HuH-7 (cell line): ENCODE data around the gene CCNI.
"Not testable (repeated sequence)": the region's sequence is repeated elsewhere in the genome, so short reads cannot be mapped to it uniquely, and the experiment has no call there.

Source experiments
- DNase-seq: peaks from one replicate; pipeline ENCODE4 v3.0.0; 2011; ENCODE audit warnings: low spot score

CCNI gene

DNA sequence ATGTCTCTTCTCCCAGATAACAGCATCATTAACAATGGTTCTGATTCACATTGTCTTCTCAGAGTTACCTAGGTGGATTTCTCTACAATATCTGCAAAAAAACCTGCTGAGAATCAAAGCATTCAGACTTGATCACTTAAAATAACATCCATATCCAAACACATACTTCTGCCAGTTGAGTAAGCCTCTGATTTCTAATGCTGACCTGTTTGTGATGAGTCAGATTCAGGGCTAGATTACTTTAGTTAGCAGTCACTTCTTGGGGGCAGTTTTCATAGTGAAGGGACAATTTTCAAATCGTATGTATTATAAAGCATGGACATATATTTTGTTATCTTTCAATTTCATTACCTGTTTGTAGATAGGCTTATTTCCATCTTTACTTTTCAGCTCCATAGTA, 35.5 kb downstream of the CCNI start:
- no peak for DNase-seq

DNA sequence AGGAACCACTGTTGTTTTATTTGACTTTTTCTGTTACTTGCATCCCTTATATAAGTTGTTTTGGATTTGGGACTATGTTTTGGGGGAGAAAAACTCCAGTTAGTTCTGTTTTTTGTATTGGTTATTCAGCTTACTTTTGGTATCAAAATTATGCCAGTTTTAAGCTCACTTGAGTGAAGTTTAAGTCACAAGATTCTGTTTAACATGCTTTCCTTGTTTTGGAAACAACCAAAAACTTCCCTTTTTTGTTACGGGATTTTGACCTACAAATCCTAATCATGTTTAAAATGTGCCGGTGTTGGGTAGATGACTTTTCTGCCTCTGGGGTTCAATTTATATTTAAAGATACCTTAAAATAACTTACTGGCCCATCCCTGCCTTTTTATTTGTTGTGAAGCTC, 36.0 kb downstream of the CCNI start:
- no peak for DNase-seq

DNA sequence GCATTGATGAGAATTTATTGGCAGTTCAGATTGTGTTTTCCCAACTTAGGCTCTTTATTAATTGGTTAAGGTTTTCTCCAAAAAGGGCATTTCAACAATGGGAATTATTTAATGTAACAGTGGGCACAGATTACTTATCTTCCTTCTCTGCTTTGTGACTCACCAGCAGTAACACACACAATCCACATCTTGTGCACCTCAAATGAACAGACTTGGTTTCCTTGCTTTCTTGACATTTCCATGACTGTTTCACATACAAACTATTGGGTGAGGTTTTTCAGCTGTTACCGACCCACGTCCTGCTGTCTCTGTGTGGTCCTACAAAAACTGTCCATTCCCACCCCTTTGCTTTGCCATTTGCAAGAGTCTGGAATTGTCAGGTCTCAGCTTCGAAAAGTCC, 38.1 kb downstream of the CCNI start:
- no peak for DNase-seq

DNA sequence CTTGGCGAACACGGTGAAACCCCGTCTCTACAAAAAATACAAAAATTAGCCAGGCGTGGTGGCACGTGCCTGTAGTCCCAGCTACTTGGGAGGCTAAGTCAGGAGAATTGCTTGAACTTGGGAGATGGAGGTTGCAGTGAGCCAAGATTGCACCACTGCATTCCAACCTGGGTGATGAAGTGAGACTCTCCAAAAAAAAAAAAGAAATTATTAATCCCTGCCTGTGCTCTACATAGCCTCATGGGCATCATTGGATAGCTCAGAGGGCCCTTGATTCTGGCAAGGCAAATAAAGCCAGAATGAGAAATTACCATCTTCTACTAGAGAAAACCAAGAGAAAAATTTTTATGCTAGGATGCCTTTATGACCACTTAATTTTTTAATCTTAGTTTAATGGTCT, 38.6 kb downstream of the CCNI start:
- not testable (repeated sequence) for DNase-seq

DNA sequence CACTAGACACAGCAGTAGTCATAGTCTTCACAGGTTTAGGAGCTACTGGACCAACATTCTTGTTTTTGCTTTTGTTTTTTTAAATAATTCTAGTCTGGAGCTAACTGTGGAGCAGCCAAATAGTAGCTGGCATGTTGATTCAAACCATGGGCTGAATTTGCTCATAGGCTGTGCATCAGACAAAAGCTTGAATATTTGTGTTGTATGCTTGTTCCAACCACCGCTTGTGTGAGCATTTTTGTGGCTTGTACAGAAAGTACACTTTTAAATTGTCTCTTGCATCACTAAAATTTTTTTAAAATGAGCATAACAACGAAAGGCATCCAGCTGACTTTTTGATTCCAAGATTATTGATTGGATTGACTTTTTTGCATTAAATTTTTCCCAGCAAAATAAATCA, 39.6 kb downstream of the CCNI start:
- no peak for DNase-seq

DNA sequence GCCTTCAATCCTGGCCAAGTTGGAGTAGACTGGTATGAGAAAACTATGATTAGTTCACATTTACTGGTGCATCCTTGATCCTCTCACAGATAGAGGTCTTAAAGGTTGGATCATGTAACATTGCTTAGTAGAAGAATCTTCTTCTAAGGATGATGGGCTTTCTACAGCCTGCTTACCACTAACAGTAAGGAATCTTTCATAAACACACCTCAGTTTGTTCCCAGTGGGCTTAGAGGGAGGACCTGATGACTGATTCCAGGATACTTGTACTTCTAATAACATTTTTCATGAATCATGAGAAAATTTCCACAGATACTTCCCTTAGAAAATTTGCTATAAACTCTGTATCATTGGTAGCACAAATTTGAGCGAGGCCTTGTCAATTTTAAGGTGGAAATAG, 40.6 kb downstream of the CCNI start:
- DNase-seq: no peak

DNA sequence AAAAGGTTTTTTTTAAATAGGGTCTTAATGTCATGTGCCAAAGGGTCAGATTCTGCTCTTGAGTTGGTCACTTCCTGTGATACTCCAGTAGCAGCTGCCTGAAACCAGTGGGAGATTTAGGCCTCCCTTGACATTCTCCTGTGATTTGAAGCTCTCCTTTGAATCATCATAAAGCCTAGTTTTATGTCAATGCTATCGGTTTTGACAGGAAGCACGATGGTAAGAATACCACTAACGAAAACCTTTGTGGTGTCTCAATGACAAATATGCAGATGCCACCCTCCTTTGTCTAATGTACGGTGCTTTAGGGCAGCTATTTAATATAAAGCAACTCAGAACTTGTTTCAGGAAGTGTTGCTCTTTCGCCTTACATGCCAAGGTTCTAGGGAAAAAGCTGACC, 44.2 kb downstream of the CCNI start:
- DNase-seq: no peak

DNA sequence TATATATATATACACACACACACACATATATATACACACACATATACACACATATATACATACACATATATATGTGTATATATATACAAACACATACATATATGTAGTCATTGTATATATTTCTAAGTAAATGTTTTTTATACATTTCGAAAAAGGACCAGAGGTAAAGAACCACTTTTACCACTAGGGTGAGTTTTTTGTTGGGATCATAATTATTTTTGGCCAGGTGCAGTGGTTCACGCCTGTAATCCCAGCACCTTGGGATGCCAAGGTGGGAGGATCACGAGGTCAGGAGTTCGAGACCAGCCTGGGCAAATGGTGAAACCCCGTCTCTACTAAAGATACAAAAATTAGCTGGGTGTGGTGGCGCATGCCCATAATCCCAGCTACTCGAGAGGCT, 46.0 kb downstream of the CCNI start:
- not testable (repeated sequence) for DNase-seq

DNA sequence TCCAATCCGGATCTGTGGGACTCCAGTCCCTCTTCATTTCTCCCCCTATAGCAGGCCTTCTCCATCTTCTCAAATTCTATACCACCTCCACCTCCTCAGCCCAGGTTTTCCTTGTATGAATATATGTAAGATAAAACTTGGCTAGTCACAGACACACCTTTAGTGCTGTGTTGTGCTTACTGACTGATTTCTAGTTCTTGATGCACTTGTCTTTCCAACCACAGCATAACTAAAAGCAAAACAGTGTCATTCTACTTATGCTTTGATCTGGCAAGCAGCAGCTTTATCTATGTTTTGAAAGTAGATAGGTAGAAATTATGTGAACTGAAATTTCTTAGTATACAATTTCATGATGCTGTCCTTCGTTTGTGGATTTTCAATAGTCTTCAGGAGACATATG, 47.5 kb downstream of the CCNI start:
- no peak for DNase-seq

DNA sequence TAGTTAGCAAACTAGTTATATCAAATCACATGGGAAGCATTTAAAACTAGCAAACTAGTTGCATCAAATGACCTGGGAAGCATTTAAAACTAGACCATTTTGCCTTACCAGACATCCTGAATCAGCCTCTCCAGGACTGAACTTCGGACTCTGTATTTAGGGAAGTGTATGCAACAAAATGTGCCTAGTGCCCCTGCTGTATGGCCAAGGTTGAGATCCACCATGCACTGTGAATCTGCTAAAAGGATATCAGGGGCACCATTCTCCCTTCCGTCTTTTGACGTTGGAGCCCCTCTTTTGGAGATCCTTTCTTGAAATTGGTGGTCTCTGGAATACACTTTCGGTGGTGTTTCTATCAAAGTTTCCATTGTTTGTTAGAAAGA, 49.5 kb downstream of the CCNI start:
- DNase-seq: no peak

DNA sequence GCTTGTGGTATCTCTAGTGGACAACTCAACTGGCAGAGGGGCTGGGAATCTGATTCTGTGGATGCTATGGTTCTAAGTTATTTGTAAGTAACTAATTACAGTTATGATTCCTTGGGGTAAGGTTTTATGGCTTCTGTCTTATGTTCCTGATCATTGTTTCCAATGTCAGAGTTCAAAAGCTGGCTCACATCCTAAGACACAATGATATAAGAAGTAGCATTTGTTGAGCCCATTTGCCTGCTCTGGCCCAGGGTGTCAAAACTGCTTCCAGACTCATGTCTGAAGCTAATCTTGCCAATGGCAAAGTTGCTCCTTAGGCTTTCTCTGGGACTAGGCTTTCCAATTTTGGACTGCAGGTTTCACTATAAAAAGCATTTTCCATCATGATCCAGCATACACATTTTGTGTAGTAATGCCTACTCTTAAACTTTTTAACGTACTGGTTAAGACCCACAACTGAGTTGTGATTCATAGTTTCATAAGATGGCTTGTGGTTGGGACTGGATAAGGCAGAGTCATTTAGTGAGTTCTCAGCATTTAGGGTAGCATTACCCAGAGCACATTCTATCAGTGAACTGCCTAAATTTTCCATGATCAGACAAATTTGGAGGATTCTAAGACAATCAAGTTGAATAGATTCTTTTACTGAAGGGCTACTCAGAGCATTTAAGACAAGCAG, 50.0 kb downstream of the CCNI start:
- no peak for DNase-seq

DNA sequence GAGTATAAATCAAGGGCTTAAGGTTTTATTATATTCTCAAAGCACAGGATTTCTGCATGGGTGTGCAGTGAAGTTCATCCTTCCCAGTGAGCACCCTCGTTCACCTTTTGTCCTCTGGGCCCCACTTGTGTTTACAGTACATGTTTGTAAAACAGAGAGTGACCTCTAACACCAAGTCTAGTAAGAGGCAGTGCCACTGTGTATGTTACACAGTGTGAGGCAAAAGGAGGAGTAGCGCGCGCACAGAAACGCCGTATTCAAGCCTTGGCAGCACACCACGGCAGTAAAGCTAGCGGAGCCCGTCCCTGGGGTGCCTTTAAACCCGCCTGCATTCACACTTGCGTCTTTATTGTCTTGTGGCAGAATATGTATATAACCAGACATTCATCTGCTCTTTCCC, 51.9 kb downstream of the CCNI start:
- DNase-seq: peak; percentile 30

DNA sequence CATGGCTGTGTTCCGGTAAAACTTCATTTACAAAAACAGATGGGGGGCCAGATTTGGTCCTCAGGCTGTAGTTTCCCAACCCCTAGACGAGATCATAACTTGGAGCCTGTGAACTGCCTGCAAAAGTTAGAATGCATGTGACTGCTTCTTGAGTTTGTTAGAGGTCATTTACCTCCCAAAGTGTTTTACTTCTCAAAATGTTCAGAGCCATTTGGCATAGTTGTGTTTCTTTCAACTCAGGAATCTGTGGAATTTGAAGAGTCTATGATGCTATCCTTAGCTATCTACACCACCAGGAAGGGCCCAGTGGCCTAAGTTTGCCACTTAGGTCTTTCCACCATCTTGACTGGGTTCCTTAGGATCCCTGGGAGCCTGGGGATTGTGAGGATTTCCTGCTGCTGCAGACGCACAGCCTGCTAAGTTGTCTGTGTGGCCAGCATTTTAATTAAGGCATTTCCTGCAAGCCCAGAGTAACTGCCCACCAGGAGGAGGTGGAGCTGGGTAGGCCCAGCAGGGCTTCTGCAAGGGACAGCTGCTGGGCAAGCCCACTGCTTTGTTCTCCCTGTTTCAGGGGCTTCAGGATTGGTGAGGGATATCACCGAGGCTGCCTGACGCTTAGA, 53.1 kb downstream of the CCNI start:
- DNase-seq: no peak

DNA sequence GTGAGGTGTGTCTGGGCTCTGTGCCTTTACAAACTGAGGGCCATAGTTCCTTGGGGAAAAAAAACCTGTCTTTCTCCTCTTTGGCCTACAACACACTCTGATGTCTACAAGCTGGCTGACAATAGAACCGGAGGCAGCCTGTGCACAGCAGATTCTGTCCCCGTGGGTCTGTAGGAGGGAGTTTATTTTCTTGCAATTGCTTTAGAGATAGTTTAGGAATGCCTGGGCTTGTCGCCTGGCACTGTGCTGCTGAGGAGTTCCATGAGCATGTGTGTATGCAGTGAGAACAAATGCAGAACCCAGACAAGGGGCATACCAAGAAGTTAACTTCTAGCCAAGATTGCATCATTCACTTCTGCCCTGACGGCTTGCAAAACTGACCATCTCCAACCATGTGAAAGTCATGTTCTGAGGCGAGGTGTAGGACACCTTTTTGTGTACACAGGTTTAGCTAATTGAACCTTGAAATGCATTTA, 54.1 kb downstream of the CCNI start:
- DNase-seq: no peak

DNA sequence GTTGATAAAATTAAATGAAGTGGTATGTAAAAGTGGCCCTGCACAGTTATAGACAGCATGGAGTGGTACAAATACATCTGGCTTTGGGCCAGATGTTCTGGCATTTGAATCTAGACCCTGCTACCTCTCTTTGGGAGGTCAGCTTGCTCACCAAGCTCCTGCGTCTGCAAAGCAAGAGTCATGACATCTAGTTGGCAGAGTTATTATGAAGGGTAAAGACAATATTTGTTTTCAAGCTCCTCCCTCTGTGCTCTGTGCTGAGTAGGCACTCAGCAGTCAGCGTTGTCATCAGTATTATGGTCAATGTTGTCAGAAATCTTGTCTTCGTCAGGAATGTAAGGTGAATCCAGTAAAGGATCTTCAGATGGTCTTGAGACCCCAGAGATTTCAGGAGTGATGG, 55.8 kb downstream of the CCNI start:
- no peak for DNase-seq

DNA sequence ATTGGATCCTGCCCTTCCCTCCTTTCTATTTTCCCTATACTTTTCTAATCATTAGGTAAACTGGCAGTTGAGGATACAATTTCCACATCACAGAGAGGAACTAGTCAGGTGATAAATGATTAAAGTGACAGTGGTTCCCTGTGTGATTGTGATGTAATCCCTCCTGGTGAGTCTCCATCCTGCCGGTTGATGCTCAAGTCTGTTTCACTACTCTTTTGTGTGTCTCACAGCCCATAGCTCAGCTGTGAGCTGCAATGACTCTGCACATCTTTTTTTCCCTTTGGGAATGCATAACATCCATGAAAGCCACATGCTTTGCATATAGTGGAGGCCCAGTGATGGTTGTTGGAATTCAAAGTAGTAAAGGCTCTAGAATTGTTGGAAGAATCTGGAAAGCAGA, 60.4 kb downstream of the CCNI start:
- no peak for DNase-seq

DNA sequence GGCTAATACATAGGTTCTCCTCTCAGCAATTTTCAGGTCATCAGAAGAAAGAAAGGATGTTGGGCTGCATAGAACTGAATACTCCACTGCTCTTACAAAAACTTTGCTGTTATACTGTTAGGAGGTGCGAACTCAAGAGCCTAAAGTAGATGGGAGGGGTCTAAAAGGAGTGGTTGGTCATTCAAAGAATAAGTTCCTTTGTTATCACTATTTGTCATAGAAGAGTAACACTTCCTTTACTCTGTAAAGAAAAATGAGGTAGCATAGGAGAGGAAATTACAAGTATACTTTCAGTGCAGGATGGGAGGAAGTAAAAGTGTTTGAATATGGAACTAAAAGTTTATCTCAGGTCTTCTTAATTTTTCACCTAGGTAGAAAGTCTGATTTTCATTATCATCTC, 61.5 kb downstream of the CCNI start:
- DNase-seq: no peak

DNA sequence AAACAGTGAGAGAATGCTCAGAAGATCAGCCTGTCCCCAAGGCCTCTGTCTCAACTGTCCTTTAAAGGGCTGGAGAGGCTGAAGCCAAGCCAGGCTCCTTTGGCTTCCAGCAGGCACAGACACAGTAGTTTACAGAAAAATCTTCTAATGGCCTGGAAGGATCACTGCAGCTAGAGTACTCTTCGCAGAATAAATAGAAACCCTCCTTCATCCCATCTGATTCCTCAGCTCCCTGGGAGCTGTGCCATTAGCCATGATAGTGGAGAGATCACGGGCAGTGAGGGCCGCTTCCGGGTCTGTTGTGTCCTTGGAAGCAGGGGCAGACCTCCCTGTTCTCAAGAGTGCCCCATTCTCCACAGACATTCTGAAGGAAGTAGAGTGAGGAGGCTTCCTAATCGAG, 63.1 kb downstream of the CCNI start:
- DNase-seq: no peak

DNA sequence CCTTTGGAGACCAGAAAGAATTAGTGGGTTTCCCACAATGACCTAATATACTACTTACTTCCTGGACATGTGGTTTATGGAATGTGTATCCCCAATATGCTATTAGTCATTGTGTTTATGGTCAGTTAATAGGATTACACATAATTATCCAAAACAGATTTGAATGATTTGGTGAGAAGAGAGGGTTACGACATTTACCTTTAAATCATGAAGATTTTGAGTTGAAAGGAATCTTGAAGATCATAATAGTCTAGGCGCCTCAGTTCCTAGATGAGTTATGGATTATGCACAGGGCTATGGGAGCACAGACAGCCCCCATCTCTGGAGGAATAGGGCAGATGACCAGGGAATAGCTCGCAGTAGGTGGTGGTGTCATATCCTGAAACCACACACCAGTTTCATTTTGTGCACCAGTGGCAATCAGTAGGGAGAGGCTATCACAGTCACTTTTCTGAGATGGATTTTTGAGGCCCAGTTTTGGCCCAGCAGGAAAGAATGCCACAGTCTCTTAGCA, 64.9 kb downstream of the CCNI start:
- no peak for DNase-seq

DNA sequence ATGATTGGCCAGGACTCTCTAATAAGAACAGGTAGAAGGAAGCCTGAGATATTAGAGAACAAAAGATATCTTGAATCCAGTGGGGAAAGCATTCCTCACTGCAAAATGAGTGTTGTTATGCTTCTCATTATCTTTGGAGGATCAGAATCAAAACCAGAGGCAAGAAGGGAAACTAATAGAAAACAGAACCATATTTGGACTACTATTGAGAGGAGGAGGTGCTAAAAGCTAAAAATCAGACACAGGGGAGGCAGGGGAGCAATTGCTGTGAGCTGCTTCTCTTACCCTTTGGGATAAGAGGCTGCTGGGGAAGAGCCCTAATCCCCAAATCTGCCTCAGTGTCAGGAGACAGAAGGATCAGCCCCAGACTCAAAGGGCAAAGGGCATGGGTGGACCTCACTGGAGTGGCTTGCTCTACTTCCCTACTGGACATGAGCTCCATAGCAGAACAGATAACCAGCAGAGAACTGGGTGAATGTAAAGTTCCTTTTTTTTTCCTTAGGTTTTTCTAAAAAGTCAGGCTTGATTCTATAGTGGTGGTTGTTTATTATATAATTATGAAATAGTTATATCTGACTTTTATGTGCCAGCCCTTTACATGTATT, 66.2 kb downstream of the CCNI start:
- no peak for DNase-seq

DNA sequence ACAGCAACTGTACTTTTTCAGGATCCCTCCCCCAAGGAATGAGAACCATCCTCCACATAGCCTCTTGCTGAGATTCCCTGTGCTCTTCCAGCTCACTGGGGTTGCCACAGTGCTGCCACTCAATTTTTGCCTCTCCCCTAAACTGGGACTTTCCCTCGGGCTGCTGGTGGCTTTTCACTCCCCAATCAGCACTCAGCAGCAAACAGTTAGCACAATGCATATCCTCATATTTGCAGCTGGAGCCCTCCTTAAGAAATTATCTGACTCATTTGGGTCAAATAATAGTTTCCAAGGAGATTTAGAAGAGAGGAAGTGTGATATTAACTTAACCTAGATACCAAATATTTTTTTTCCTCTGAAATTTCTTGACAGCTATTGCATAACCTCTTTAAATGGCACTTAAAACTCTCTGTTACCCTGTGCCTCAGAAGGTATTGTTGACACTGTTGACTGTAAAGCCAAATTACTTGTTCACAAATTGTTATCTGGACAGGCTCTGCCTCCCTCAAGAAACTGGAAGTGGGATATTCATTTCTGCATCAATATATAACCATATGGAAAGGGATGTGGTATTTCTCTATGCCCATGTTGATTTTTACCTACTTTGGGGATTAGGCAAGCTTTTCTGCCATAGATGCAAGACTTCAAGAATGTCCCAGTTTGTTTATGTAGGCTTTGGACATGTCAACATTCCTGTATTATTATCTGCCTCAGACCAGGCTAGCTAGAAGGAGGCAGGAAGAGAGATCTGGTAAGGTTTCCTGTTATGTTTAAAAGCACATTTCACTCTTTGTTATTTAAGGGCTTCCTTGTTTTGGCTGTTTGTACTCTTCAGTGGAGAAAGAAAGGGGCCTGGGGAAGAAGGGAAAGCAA, 68.2 kb downstream of the CCNI start:
- DNase-seq: no peak

DNA sequence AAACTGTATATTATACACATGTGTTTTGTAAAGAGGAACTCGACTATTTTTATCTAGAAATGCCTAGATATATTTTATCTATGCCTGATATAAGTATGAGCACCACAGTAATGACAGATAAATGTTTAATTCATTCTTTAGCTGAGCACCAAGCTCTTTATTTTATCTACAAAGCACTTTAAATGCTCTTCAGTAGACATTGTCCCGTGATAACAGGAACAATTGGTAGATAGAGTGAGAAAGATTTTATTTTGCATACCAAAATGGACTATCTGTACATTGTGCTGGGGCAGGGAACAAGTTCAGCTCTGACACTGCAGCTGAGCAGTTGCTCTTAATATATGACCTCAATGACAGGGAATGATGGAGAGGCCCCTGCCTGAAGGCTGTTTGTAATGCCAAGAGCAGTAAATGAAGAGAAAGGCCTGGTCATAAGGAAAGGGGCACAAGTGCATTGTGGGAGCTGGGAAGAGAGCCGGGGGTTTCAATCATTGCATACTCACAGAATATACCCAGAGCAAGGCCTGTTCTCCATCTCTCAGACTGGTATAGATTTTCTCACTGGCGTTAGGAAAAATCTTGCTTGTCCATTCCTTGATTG, 68.9 kb downstream of the CCNI start:
- DNase-seq: no peak
